Esophagus muscularis mucosa (tissue), 4 donors: ENCODE results near the gene CDH4.

Experiments
- EP300 ChIP-seq: sonication (generic); formaldehyde crosslinking; IDR thresholded peaks from one replicate; pipeline ENCODE4 v1.6.1; 2017; ENCODE audit warnings: antibody characterized with exemption
- POLR2A ChIP-seq: fragments of 450-650 bp; IDR thresholded peaks from one replicate; pipeline ENCODE4 v1.6.1; 2017; ENCODE audit warnings: antibody characterized with exemption, moderate library complexity, mild to moderate bottlenecking, low read depth
- POLR2AphosphoS5 ChIP-seq, 2 donors: sonication (generic); formaldehyde crosslinking; IDR thresholded peaks; one replicate each; pipeline ENCODE4 v1.6.1; 2017; ENCODE audit warnings: antibody characterized with exemption in 2 of 2
- TF ChIP-seq, protein P1 (sequence below), 3 experiments: fragments of 200-600 bp in 2 of 3; fragments of 450-650 bp in 1 of 3; sonication (generic) in 2 of 3; IDR thresholded peaks; one replicate each; pipeline ENCODE4 v1.5.1; 2017 to 2019; ENCODE audit warnings: antibody characterized with exemption in 3 of 3, mild to moderate bottlenecking in 2 of 3, moderate library complexity in 1 of 3

DNA sequence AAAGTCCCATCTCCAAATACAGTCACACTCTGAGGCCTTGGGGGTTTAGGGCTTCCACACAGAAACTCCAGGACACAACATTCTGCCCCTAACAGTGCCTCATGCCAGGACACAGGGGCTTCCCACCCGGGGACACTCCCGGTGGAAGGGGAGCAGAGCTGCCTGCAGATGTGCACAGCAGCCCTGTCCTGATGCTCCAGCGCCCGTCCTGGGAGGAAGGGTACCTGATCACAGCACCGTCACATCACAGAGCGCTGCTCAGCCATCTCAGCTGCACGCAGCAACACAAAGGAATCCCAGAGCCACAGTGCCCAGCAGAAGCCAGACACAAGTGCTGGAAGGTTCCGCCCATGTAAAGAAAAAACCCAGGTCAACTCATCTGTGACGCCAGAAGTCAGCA lies 657.0 kb downstream of the CDH4 start:
- TF ChIP-seq POLR2A (no peak), POLR2AphosphoS5 (IDR thresholded peaks at IDR 0.05) (no peak), EP300 (no peak)
- TF ChIP-seq, protein P1, sequence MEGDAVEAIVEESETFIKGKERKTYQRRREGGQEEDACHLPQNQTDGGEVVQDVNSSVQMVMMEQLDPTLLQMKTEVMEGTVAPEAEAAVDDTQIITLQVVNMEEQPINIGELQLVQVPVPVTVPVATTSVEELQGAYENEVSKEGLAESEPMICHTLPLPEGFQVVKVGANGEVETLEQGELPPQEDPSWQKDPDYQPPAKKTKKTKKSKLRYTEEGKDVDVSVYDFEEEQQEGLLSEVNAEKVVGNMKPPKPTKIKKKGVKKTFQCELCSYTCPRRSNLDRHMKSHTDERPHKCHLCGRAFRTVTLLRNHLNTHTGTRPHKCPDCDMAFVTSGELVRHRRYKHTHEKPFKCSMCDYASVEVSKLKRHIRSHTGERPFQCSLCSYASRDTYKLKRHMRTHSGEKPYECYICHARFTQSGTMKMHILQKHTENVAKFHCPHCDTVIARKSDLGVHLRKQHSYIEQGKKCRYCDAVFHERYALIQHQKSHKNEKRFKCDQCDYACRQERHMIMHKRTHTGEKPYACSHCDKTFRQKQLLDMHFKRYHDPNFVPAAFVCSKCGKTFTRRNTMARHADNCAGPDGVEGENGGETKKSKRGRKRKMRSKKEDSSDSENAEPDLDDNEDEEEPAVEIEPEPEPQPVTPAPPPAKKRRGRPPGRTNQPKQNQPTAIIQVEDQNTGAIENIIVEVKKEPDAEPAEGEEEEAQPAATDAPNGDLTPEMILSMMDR (IDR thresholded peaks at IDR 0.05): no peak
